Hepatocyte (in vitro differentiated cells): Measurements from ENCODE around the gene STK11IP. TPM values are rescaled to one million over a fixed set of nuclear protein-coding genes. Genes with fewer than 3 reads are reported as not detected.

ENCODE experiments used
- DNase-seq: peaks from one replicate; pipeline ENCODE4 v3.0.0-alpha.2; 2016; ENCODE audit warnings: low spot score
- H2AFZ ChIP-seq: fragments of 200-600 bp; sonication (generic); 2 replicates; pipeline ENCODE4 v1.6.0; 2016; ENCODE audit warnings: antibody characterized with exemption, mild to moderate bottlenecking
- H3K27ac ChIP-seq: fragments of 200-600 bp; sonication (generic); 2 replicates; pipeline ENCODE4 v1.5.1; 2016; ENCODE audit warnings: mild to moderate bottlenecking
- H3K27me3 ChIP-seq: fragments of 200-600 bp; sonication (generic); 2 replicates; pipeline ENCODE4 v1.6.1; 2016
- H3K36me3 ChIP-seq: fragments of 200-600 bp; sonication (generic); replicated peaks from 2 replicates; pipeline ENCODE4 v1.5.1; 2016; ENCODE audit warnings: low read depth; ENCODE audit not compliant: insufficient read depth
- H3K4me1 ChIP-seq: fragments of 200-600 bp; sonication (generic); 2 replicates; pipeline ENCODE4 v1.5.1; 2016; ENCODE audit warnings: mild to moderate bottlenecking, moderate library complexity; ENCODE audit not compliant: insufficient read depth
- H3K4me2 ChIP-seq: fragments of 200-600 bp; sonication (generic); 2 replicates; pipeline ENCODE4 v1.6.0; 2016
- H3K4me3 ChIP-seq: fragments of 200-600 bp; sonication (generic); 2 replicates; pipeline ENCODE4 v1.5.1; 2016; ENCODE audit warnings: mild to moderate bottlenecking
- H3K79me2 ChIP-seq: fragments of 200-600 bp; sonication (generic); 2 replicates; pipeline ENCODE4 v1.6.0; 2017; ENCODE audit warnings: mild to moderate bottlenecking
- H3K9me2 ChIP-seq: fragments of 200-600 bp; sonication (generic); replicated peaks from 2 replicates; pipeline ENCODE4 v1.6.0; 2017; ENCODE audit warnings: mild to moderate bottlenecking; ENCODE audit not compliant: insufficient read depth
- H3K9me3 ChIP-seq: fragments of 200-600 bp; sonication (generic); 2 replicates; pipeline ENCODE4 v1.5.1; 2016; ENCODE audit warnings: low read depth, mild to moderate bottlenecking
- H4K20me1 ChIP-seq: fragments of 200-600 bp; sonication (generic); 2 replicates; pipeline ENCODE4 v1.6.0; 2016; ENCODE audit warnings: mild to moderate bottlenecking; ENCODE audit not compliant: insufficient read depth, poor library complexity, severe bottlenecking
- CTCF ChIP-seq: fragments of 200-600 bp; sonication (generic); IDR thresholded peaks from 2 replicates; pipeline ENCODE4 v1.5.1; 2016; ENCODE audit warnings: antibody characterized with exemption, mild to moderate bottlenecking; ENCODE audit not compliant: poor library complexity
- EZH2 ChIP-seq: fragments of 200-600 bp; sonication (generic); IDR thresholded peaks from 2 replicates; pipeline ENCODE4 v1.6.1; 2016; ENCODE audit warnings: antibody characterized with exemption, mild to moderate bottlenecking, borderline replicate concordance
- EZH2phosphoT487 ChIP-seq: fragments of 200-600 bp; sonication (generic); IDR thresholded peaks from one replicate; pipeline ENCODE4 v1.6.1; 2018; ENCODE audit warnings: antibody characterized with exemption, mild to moderate bottlenecking, low read depth, moderate library complexity; ENCODE audit not compliant: unreplicated experiment, severe bottlenecking
- WGBS: methylation state at CpG from one replicate; pipeline ENCODE4 v1.1.6; 2016; ENCODE audit warnings: low lambda C conversion rate; ENCODE audit errors: missing lambda C conversion rate; 5-methylcytosine and 5-hydroxymethylcytosine counted together
- polyA plus RNA-seq: library from polyadenylated mRNA; unstranded; fragments of >200 nt; fragmentation: Nextera tagmentation; extraction: Ambion mirVana; gene quantifications from 2 replicates; pipeline ENCODE4 v1.2.1, GENCODE V29; 2016
- total RNA-seq: library from RNA; depleted of rRNA; stranded (reverse); fragments of >200 nt; gene quantifications from 2 replicates; pipeline ENCODE4 v1.2.3, GENCODE V29; 2014

Gene STK11IP
- total and polyA plus RNA-seq, 2 experiments from 2014 or later: 16.7 to 17.6 TPM

GRCh38 chr2:219562049-219563020, 35.3 kb upstream of the STK11IP start:
- no peak for DNase-seq
- no peaks in the 10 kb centered on the region for H3K9me3 ChIP-seq
- WGBS: 83% methylated on average over 35 of the region's 35 CpGs
- H2AFZ ChIP-seq: no peak overlapping the region
- H3K4me3 ChIP-seq: no peak overlapping the region
- H3K27ac ChIP-seq: no peak overlapping the region
- H3K36me3 ChIP-seq: no peaks in the 10 kb centered on the region
- H3K27me3 ChIP-seq: no peaks in the 10 kb centered on the region
- no peaks in the 10 kb centered on the region for H3K4me1 ChIP-seq
- TF ChIP-seq EZH2: no peak
- no peak for TF ChIP-seq CTCF
- TF ChIP-seq EZH2phosphoT487: no peak
- no peaks in the 10 kb centered on the region for H4K20me1 ChIP-seq
- no peaks in the 10 kb centered on the region for H3K79me2 ChIP-seq
- H3K4me2 ChIP-seq: no peak overlapping the region
- H3K9me2 ChIP-seq: no peaks in the 10 kb centered on the region

GRCh38 chr2:219563271-219563928, 34.3 kb upstream of the STK11IP start:
- no peaks in the 10 kb centered on the region for H3K36me3 ChIP-seq
- no peaks in the 10 kb centered on the region for H3K4me1 ChIP-seq
- no peaks in the 10 kb centered on the region for H4K20me1 ChIP-seq
- H3K79me2 ChIP-seq: no peaks in the 10 kb centered on the region
- 94% methylated on average over 20 of the region's 20 CpGs for WGBS
- H3K9me3 ChIP-seq: no peaks in the 10 kb centered on the region
- no peak overlapping the region for H3K4me3 ChIP-seq
- H3K27ac ChIP-seq: no peak overlapping the region
- H3K9me2 ChIP-seq: no peaks in the 10 kb centered on the region
- TF ChIP-seq EZH2 (no peak), CTCF (no peak), EZH2phosphoT487 (no peak)
- no peaks in the 10 kb centered on the region for H3K27me3 ChIP-seq
- no peak overlapping the region for H2AFZ ChIP-seq
- DNase-seq: no peak
- H3K4me2 ChIP-seq: no peak overlapping the region

- Histone ChIP-seq H3K27me3 (no peaks in the 10 kb centered on the region), H2AFZ (no peak overlapping the region), H3K4me3 (no peak overlapping the region), H3K9me2 (no peaks in the 10 kb centered on the region), H3K27ac (no peak overlapping the region), H3K36me3 (no peaks in the 10 kb centered on the region), H4K20me1 (peaks cover 9% of the 10 kb centered on the region), H3K4me2 (no peak overlapping the region), H3K4me1 (peaks cover 5% of the 10 kb centered on the region), H3K9me3 (no peaks in the 10 kb centered on the region), H3K79me2 (peaks cover 14% of the 10 kb centered on the region)
- 82% methylated on average over 21 of the region's 21 CpGs for WGBS
- TF ChIP-seq CTCF (no peak), EZH2 (no peak), EZH2phosphoT487 (no peak)
- no peak for DNase-seq
Measured at GRCh38 chr2:219565130-219566080, 32.3 kb upstream of the STK11IP start.
